ENCODE results near the gene PSMF1.

PSMF1 gene, protein sequence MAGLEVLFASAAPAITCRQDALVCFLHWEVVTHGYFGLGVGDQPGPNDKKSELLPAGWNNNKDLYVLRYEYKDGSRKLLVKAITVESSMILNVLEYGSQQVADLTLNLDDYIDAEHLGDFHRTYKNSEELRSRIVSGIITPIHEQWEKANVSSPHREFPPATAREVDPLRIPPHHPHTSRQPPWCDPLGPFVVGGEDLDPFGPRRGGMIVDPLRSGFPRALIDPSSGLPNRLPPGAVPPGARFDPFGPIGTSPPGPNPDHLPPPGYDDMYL

DNA sequence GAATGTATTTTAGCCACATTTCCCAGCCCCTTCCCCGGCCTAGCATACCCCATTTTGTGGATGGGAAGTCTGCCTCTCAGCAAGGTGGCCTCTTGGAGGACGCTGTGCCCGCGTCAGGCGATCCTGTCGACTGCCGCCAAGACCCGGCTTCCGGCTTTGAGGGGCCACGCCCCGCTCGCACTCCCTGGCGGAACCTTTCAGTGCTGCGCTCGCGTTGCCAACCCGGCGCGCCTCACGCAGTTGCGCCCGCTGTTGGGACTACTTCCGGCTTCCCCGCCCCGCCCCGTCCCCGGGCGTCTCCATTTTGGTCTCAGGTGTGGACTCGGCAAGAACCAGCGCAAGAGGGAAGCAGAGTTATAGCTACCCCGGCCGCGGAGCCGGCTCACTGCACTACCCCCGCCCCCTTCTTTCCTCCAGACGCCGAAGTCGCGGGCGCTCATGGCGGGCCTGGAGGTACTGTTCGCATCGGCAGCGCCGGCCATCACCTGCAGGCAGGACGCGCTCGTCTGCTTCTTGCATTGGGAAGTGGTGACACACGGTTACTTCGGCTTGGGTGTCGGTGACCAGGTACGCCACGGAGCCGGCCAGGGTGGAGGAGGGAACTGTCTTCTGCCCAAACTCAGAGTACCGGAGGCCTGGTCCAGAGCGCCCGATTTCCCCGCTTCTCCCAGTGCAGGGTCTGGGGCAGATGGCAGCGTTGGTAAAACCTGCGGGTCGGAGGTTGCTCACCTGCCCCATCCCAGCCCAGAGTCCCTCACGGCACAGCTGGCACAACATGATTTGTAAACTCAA is at the start of gene PSMF1:
TSS of gene PSMF1 (plus strand) at position 267 of the 792 bp plus-strand sequence. CDS start at position 439, 172 bp downstream.
- Histone ChIP-seq H3K36me3 (ENCODE audit: control insufficient read depth, insufficient read depth, low read length) (peaks cover 6% of the 10 kb centered on the region), H3K27me3 (ENCODE audit: control insufficient read depth, insufficient read depth, low read length) (peaks cover 2% of the 10 kb centered on the region), H3K4me3 (ENCODE audit: low read depth, low read length) (peak within 1 kb of the TSS; percentile 99), H3K9me3 (ENCODE audit: control insufficient read depth, insufficient read depth, low read length) (no peaks in the 10 kb centered on the region), H3K9ac (ENCODE audit: low read depth, low read length) (peak within 1 kb of the TSS; percentile 94), H3K4me1 (ENCODE audit: control insufficient read depth, insufficient read depth, low read length) (peaks cover 5% of the 10 kb centered on the region)

DNA sequence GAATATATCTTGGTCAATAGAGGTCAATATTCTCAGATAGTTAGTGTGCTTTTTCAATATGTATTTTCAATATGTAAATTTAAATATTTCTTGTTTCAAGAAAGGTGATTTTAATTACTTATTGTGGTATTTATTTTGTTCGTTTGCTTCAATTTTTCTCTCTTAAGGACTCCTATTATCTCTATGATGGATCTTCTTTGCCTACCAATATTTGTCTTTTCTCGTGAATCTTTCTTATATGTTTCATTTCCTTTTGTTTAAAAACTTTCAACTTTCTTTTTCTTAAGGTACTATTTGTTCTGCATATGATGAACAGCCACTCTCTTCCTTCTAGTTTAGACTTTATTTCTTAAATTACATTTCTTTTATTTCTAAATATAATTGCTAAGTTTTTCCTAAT is 46.1 kb upstream of the PSMF1 start:
- H3K4me1 ChIP-seq (ENCODE audit: control insufficient read depth, insufficient read depth, low read length), result peaks cover 3% of the 10 kb centered on the region
- H3K9ac ChIP-seq (ENCODE audit: low read depth, low read length), result no peak overlapping the region
- no peaks in the 10 kb centered on the region for H3K36me3 ChIP-seq (ENCODE audit: control insufficient read depth, insufficient read depth, low read length)
- H3K27me3 ChIP-seq (ENCODE audit: control insufficient read depth, insufficient read depth, low read length), result peaks cover 4% of the 10 kb centered on the region
- H3K4me3 ChIP-seq (ENCODE audit: low read depth, low read length), result no peak overlapping the region
- H3K9me3 ChIP-seq (ENCODE audit: control insufficient read depth, insufficient read depth, low read length), result no peaks in the 10 kb centered on the region

DNA sequence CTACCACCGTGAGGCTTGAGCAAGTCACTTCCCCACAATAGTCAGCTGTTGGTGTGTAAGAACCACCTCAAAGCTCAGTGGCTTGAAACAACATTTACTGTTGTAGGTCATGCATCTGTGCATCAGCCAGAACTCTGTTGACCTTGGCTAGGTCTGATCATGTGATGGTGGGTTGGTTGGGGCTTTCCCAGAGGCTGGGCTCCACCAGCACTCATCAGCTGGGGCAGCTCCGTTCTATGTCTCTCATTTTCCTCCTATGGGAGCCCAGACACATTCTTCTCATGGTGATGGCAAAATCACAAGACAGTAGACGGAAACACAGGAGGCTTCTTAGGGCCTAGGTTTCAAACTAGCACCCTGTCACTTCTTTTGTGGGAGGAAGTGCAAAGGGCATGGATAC is 42.8 kb upstream of the PSMF1 start:
- Histone ChIP-seq H3K4me3 (ENCODE audit: low read depth, low read length) (no peak overlapping the region), H3K27me3 (ENCODE audit: control insufficient read depth, insufficient read depth, low read length) (no peaks in the 10 kb centered on the region), H3K36me3 (ENCODE audit: control insufficient read depth, insufficient read depth, low read length) (no peaks in the 10 kb centered on the region), H3K9me3 (ENCODE audit: control insufficient read depth, insufficient read depth, low read length) (no peaks in the 10 kb centered on the region), H3K9ac (ENCODE audit: low read depth, low read length) (no peak overlapping the region), H3K4me1 (ENCODE audit: control insufficient read depth, insufficient read depth, low read length) (peaks cover 3% of the 10 kb centered on the region)

DNA sequence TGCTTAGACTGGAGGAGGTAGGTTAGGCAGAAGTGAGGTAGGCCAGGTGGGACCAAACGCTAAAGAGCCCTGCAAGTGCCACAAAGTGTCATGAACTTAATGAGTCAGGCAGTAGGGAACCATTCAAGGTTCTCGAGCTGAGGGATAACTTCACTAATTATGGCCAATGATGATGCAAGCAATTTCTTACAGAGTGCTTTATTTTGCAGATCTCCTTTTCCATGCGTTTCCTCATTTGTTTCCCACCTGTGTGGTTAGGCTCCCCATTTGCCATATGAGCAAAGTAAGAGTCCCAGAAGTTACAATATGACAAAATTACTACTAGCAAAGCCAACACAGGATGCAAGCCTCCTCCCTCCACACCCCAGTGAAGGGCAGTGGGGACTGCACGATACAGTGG is 36.5 kb upstream of the PSMF1 start:
- no peaks in the 10 kb centered on the region for H3K4me1 ChIP-seq (ENCODE audit: control insufficient read depth, insufficient read depth, low read length)
- H3K27me3 ChIP-seq (ENCODE audit: control insufficient read depth, insufficient read depth, low read length), result no peaks in the 10 kb centered on the region
- H3K4me3 ChIP-seq (ENCODE audit: low read depth, low read length), result no peak overlapping the region
- H3K36me3 ChIP-seq (ENCODE audit: control insufficient read depth, insufficient read depth, low read length), result no peaks in the 10 kb centered on the region
- peaks cover 3% of the 10 kb centered on the region for H3K9me3 ChIP-seq (ENCODE audit: control insufficient read depth, insufficient read depth, low read length)
- no peak overlapping the region for H3K9ac ChIP-seq (ENCODE audit: low read depth, low read length)

DNA sequence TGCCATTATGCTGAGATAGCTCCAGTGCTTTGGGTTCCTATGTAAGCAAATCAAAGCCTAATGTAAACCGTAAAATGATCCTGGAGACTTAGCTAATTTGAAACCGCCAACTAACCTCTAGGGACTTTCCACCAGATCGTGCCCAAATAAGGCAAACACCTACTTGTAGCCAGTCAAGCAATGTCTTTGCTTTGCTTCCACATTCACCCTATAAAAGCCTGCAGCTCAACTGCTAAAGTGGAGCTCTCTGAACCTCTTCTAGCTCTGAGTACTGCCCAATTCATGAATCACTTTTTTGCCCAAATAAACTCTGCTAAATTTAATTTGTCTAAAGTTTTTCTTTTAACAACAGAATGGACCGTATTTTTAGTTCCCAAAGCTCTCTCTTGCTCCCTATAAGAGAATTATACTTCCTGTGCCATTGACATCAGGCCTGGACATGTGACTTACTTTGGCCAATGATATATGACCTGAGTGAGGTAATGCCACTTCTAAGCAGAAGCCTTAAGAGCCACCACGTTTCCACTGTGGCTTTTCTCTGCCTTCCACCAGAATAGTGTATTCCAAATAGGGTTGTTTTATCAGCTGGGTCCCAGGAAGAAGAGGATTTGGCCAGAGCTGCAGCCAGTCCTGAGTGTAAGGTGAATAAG is 34.8 kb upstream of the PSMF1 start:
- Histone ChIP-seq H3K27me3 (ENCODE audit: control insufficient read depth, insufficient read depth, low read length) (no peaks in the 10 kb centered on the region), H3K36me3 (ENCODE audit: control insufficient read depth, insufficient read depth, low read length) (no peaks in the 10 kb centered on the region), H3K9me3 (ENCODE audit: control insufficient read depth, insufficient read depth, low read length) (peaks cover 3% of the 10 kb centered on the region), H3K4me1 (ENCODE audit: control insufficient read depth, insufficient read depth, low read length) (no peaks in the 10 kb centered on the region), H3K9ac (ENCODE audit: low read depth, low read length) (no peak overlapping the region), H3K4me3 (ENCODE audit: low read depth, low read length) (no peak overlapping the region)

DNA sequence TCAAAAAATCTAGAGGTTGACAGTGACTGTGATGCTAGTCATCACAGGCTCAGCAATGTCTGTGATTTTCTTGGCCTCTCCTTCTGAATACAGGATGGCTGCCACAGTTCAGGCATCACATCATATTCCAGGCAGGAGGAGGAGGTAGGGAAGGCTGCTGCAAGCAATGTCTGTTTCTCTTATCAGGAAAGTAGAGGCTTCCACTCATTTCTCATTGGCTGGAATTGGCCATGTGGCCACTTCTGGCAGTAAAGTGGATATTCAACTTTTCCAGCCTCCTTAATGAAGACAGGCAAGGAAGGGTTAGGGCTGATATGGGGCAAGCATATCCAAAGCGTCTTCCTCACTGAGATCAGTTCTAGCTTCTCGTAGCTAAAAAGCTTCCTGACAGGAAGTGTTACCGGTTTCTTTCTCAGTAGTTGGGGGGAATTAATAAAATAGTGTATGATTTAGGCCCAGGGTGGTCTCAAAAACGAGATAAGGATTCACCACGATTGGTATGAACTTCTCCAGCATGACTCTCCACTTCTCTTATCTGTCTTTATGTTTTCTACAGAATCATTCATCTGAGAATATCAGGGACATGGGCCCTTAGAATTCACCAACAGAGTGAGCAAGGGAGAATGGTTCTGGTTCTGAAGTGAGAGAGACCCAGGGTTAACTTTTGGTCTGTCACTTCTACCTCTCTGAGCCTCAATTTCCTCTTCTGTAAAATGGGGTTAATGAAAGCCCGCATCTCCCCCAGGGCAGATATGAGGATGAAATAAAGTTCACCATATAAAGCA is 32.7 kb upstream of the PSMF1 start:
- H3K4me1 ChIP-seq (ENCODE audit: control insufficient read depth, insufficient read depth, low read length), result no peaks in the 10 kb centered on the region
- no peaks in the 10 kb centered on the region for H3K27me3 ChIP-seq (ENCODE audit: control insufficient read depth, insufficient read depth, low read length)
- peaks cover 3% of the 10 kb centered on the region for H3K9me3 ChIP-seq (ENCODE audit: control insufficient read depth, insufficient read depth, low read length)
- H3K4me3 ChIP-seq (ENCODE audit: low read depth, low read length), result no peak overlapping the region
- no peaks in the 10 kb centered on the region for H3K36me3 ChIP-seq (ENCODE audit: control insufficient read depth, insufficient read depth, low read length)
- H3K9ac ChIP-seq (ENCODE audit: low read depth, low read length), result no peak overlapping the region

DNA sequence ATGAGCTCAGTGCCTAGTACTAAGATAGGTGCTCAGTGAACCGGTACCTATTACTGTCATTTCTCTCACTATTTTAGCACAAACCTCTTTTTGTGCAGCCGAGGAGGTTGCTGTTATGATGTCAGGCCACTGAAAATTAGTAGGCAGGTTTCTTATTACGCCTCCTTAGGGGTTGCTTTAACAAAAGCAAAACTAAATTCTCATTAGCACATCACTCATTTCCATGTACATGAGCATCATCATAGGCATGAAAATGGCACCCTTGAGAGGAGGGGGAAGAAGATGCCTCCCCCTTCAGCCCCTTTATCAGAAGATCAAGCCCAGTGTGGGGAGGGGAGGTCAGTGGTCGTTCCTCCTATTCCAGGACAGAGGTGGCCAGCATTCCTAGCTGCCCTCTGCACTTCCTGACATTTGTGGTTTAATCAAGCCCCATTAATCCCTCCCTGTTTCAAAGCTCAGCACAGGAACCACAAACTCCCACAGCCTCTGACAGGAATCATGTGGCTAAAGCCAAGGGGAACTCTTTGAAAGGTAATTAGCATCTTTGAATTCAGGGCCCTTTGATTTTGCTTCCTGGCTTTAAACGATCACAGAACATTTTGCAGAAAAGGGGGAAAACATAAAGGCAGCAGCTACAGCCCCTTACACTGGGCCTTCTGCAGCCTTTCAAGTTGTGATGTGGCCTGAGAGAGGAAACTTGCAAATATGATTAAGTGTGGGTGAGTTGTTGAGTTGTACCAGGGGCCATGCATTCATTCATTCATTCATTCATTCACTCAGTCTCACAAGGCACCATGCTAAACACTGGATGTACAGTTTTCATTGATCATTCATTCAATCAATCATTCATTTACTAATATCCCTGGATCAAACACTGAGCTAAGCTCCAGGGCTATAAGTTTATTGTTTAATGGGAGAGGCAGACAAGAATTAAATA is 31.9 kb upstream of the PSMF1 start:
- Histone ChIP-seq H3K9ac (ENCODE audit: low read depth, low read length) (no peak overlapping the region), H3K36me3 (ENCODE audit: control insufficient read depth, insufficient read depth, low read length) (no peaks in the 10 kb centered on the region), H3K4me3 (ENCODE audit: low read depth, low read length) (no peak overlapping the region), H3K27me3 (ENCODE audit: control insufficient read depth, insufficient read depth, low read length) (no peaks in the 10 kb centered on the region), H3K4me1 (ENCODE audit: control insufficient read depth, insufficient read depth, low read length) (no peaks in the 10 kb centered on the region), H3K9me3 (ENCODE audit: control insufficient read depth, insufficient read depth, low read length) (peaks cover 3% of the 10 kb centered on the region)

DNA sequence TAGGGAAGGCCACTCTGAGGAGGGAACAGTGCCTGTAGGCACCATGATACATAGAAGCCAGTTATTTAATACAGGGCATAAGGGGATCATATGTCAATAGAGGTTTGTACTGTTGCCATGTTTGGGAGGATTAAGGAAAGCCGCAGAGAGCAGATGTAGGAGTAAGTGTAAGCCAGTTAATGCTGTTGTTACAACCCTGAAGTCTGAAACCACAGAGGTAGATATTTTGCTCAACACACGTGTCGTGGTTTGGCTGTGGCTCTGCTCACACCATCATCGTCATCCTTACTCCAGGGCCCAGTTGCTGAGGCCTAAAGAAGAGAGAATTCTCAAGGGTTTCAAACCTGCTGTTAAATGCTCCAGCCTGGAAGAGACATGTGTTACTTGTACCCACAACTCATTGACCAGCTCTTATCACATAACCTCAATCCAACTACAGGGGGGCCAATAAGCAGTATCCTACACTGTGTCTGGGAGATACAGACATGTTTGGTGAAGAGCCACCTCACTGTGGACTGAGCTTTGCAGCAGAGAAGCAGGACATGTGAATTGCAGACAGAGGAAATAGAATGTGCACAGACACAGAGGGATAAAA is 31.0 kb upstream of the PSMF1 start:
- H3K36me3 ChIP-seq (ENCODE audit: control insufficient read depth, insufficient read depth, low read length), result no peaks in the 10 kb centered on the region
- H3K27me3 ChIP-seq (ENCODE audit: control insufficient read depth, insufficient read depth, low read length), result no peaks in the 10 kb centered on the region
- no peak overlapping the region for H3K9ac ChIP-seq (ENCODE audit: low read depth, low read length)
- H3K9me3 ChIP-seq (ENCODE audit: control insufficient read depth, insufficient read depth, low read length), result peaks cover 3% of the 10 kb centered on the region
- no peak overlapping the region for H3K4me3 ChIP-seq (ENCODE audit: low read depth, low read length)
- H3K4me1 ChIP-seq (ENCODE audit: control insufficient read depth, insufficient read depth, low read length), result no peaks in the 10 kb centered on the region

DNA sequence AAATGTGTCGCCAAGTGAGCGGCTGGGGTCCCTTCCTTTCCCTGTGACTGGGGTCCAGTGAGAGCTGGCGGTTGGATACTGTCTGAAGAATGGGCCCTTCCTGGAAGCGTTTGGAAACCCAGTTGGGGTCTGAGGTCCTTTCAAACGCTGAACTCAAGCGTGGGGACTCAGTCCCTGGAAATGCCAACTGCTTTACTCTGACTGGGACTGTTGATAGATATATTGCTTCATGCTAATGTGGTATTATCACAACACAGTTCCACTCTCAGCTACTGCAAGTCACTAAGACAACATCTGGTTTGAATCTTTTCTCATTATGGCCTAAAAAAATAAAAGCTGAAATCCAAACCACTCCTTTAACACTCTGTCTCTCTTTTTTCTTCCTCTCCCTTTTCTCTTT is 23.7 kb upstream of the PSMF1 start:
- no peaks in the 10 kb centered on the region for H3K9me3 ChIP-seq (ENCODE audit: control insufficient read depth, insufficient read depth, low read length)
- no peak overlapping the region for H3K4me3 ChIP-seq (ENCODE audit: low read depth, low read length)
- H3K4me1 ChIP-seq (ENCODE audit: control insufficient read depth, insufficient read depth, low read length), result no peaks in the 10 kb centered on the region
- H3K36me3 ChIP-seq (ENCODE audit: control insufficient read depth, insufficient read depth, low read length), result no peaks in the 10 kb centered on the region
- no peaks in the 10 kb centered on the region for H3K27me3 ChIP-seq (ENCODE audit: control insufficient read depth, insufficient read depth, low read length)
- H3K9ac ChIP-seq (ENCODE audit: low read depth, low read length), result no peak overlapping the region

DNA sequence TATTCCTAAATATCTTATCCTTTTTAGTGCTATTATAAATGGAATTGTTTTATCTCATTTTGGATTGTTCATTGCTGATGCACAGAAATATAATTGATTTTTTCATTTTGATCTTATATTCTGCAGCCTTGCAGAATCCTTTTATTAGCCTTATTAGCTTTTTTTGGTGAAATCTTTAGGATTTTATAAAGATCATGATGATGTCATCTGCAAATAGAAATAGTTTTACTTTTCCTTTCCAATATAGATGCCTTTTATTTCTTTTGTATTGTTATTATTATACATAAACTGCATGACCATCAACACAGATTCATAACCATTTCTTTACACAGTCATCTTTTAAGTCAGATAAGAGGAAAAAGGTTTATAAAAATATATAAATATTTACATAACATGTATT is 16.9 kb upstream of the PSMF1 start:
- Histone ChIP-seq H3K4me1 (ENCODE audit: control insufficient read depth, insufficient read depth, low read length) (no peaks in the 10 kb centered on the region), H3K9ac (ENCODE audit: low read depth, low read length) (no peak overlapping the region), H3K36me3 (ENCODE audit: control insufficient read depth, insufficient read depth, low read length) (no peaks in the 10 kb centered on the region), H3K4me3 (ENCODE audit: low read depth, low read length) (no peak overlapping the region), H3K27me3 (ENCODE audit: control insufficient read depth, insufficient read depth, low read length) (no peaks in the 10 kb centered on the region), H3K9me3 (ENCODE audit: control insufficient read depth, insufficient read depth, low read length) (no peaks in the 10 kb centered on the region)
